Endothelial cell of umbilical vein (primary cell): ENCODE results near the gene DENND5B. TPM values are rescaled to one million over a fixed set of nuclear protein-coding genes. Genes with fewer than 3 reads are reported as not detected.

Source experiments
- BruUV-seq: library from RNA; stranded (reverse); fragments of 400-500 nt; replicated peaks from 2 replicates; lab custom pipeline; 2021; lab: Mats Ljungman, UMichigan
- CTCF ChIA-PET: fragments of 300-600, 350-600 bp; sonication (Branson Sonifier 250); formaldehyde crosslinking; loops from one replicate; lab custom pipeline; 2021; ENCODE audit warnings: antibody characterized with exemption, inconsistent platforms; lab: Charles Lee
- POLR2A ChIA-PET: fragments of 300-600, 350-600 bp; sonication (Branson Sonifier 250); formaldehyde crosslinking; loops from one replicate; lab custom pipeline; 2021; ENCODE audit warnings: antibody characterized with exemption, inconsistent platforms; lab: Charles Lee
- DNase-seq: peaks from one replicate; pipeline ENCODE4 v3.0.0-alpha.2; 2011; ENCODE audit warnings: low read depth, low spot score
- FAIRE-seq: peaks from 2 replicates; lab custom pipeline; 2011; peaks lifted over from hg19 to GRCh38; lab: Jason Lieb, UNC
- H2AFZ ChIP-seq: 2 replicates; pipeline ENCODE4 v1.6.0; 2012; ENCODE audit warnings: low read depth, low read length, control low read depth, inconsistent platforms
- H3K27ac ChIP-seq: 2 replicates; pipeline ENCODE4 v1.5.1; 2011; ENCODE audit warnings: low read depth, mild to moderate bottlenecking, control low read depth, low read length, moderate library complexity; ENCODE audit not compliant: insufficient read depth
- H3K27me3 ChIP-seq, 2 experiments: 2 replicates each; pipeline versions ENCODE4 v1.6.0 to v1.6.1; 2011; ENCODE audit warnings: low read length in 2 of 2, mixed read lengths in 1 of 2; ENCODE audit not compliant: control insufficient read depth in 2 of 2, insufficient read depth in 2 of 2
- H3K36me3 ChIP-seq, 2 experiments: 2 replicates in 1 of 2; 3 replicates in 1 of 2; pipeline ENCODE4 v1.5.1; 2011; ENCODE audit warnings: low read length in 2 of 2, mild to moderate bottlenecking in 1 of 2, moderate library complexity in 1 of 2; ENCODE audit not compliant: control insufficient read depth in 2 of 2, insufficient read depth in 2 of 2; ENCODE audit errors: extremely low read depth in 1 of 2
- H3K4me1 ChIP-seq: 3 replicates; pipeline ENCODE4 v1.5.1; 2011; ENCODE audit warnings: mild to moderate bottlenecking, low read length; ENCODE audit not compliant: control insufficient read depth, insufficient read depth; ENCODE audit errors: extremely low read depth
- H3K4me2 ChIP-seq: 2 replicates; pipeline ENCODE4 v1.6.1; 2011; ENCODE audit warnings: low read length, control low read depth, mixed read lengths; ENCODE audit not compliant: insufficient read depth
- H3K4me3 ChIP-seq, 3 experiments: fragments of 200-600 bp in 1 of 3; sonication (generic), shearing (Covaris generic) in 1 of 3; replicated peaks in 1 of 3; 2 replicates each; pipeline ENCODE4 v1.5.1; 2011 to 2016; ENCODE audit warnings: control low read depth in 3 of 3, low read length in 3 of 3, mild to moderate bottlenecking in 2 of 3, inconsistent platforms in 1 of 3, low read depth in 1 of 3, moderate library complexity in 1 of 3; ENCODE audit not compliant: insufficient read depth in 1 of 3
- H3K79me2 ChIP-seq: 2 replicates; pipeline ENCODE4 v1.6.0; 2012; ENCODE audit warnings: low read length, inconsistent platforms; ENCODE audit not compliant: control insufficient read depth, insufficient read depth
- H3K9ac ChIP-seq: replicated peaks from 2 replicates; pipeline ENCODE3; 2011; ENCODE audit warnings: low read length, control low read depth; ENCODE audit not compliant: insufficient read depth; ENCODE audit errors: extremely low read depth
- H3K9me1 ChIP-seq: replicated peaks from 3 replicates; pipeline ENCODE4 v1.6.0; 2011; ENCODE audit warnings: mild to moderate bottlenecking, low read length; ENCODE audit not compliant: control insufficient read depth, insufficient read depth; ENCODE audit errors: extremely low read depth
- H3K9me3 ChIP-seq: replicated peaks from 2 replicates; pipeline ENCODE4 v1.5.1; 2012; ENCODE audit warnings: low read length, inconsistent platforms; ENCODE audit not compliant: control insufficient read depth, insufficient read depth
- H4K20me1 ChIP-seq: replicated peaks from 2 replicates; pipeline ENCODE3; 2011; ENCODE audit warnings: mild to moderate bottlenecking, low read length; ENCODE audit not compliant: control insufficient read depth, insufficient read depth; ENCODE audit errors: extremely low read depth
- EZH2 ChIP-seq: IDR thresholded peaks from 2 replicates; pipeline ENCODE4 v1.6.1; 2012; ENCODE audit warnings: borderline replicate concordance, low read depth, mild to moderate bottlenecking, moderate library complexity, low read length, inconsistent platforms; ENCODE audit not compliant: severe bottlenecking
- FOS ChIP-seq: IDR thresholded peaks from 2 replicates; pipeline ENCODE4 v1.6.1; 2011; ENCODE audit warnings: mild to moderate bottlenecking, low read length, moderate library complexity, borderline replicate concordance; ENCODE audit not compliant: insufficient read depth
- GATA2 ChIP-seq: IDR thresholded peaks from 2 replicates; pipeline ENCODE4 v1.7.0; 2011; ENCODE audit warnings: low read depth, mild to moderate bottlenecking, moderate library complexity, mixed read lengths, low read length; ENCODE audit not compliant: insufficient read length, insufficient read depth
- JUN ChIP-seq: IDR thresholded peaks from 2 replicates; pipeline ENCODE4 v1.6.1; 2011; ENCODE audit warnings: borderline replicate concordance, low read depth; ENCODE audit not compliant: insufficient read length, insufficient read depth
- MYC ChIP-seq: IDR thresholded peaks from one replicate; pipeline ENCODE4 v1.6.1; 2011; ENCODE audit warnings: mild to moderate bottlenecking, low read depth, low read length
- POLR2A ChIP-seq: IDR thresholded peaks from 2 replicates; pipeline ENCODE4 v1.6.1; 2012; ENCODE audit warnings: low read depth, mild to moderate bottlenecking, control low read depth, low read length
- POLR2AphosphoS5 ChIP-seq: IDR thresholded peaks from 2 replicates; pipeline ENCODE4 v1.6.1; 2012; ENCODE audit warnings: low read depth, mild to moderate bottlenecking, control low read depth, low read length, moderate library complexity; ENCODE audit not compliant: insufficient read depth
- dilution Hi-C: fragments of 300-500 bp; cut with MboI; formaldehyde crosslinking; loops from one replicate; pipeline ENCODE4 v1.15.0; 2019; ENCODE audit warnings: low sequenced_read_pairs; ENCODE audit not compliant: extremely low pct_ligation_motif_present
- intact Hi-C: fragments of 100-400 bp; cut with micrococcal nuclease; formaldehyde crosslinking; loops from one replicate; pipeline ENCODE4 v1.10.0; 2022
- polyA plus RNA-seq, 4 experiments: library from polyadenylated mRNA; depleted of rRNA in 3 of 4; stranded (reverse) in 3 of 4; unstranded in 1 of 4; fragments of >200 nt; gene quantifications; 2 replicates each; pipeline versions ENCODE4 v1.2.1 to v1.2.3, GENCODE V29; 2011 to 2012; ENCODE audit warnings: missing spikeins in 1 of 4
- total RNA-seq: library from RNA; stranded (reverse); gene quantifications from 2 replicates; pipeline ENCODE4 v1.2.3, GENCODE V29; 2021
- TF ChIP-seq, protein P1 (sequence below), 2 donors: IDR thresholded peaks; 1 replicate in 1 of 2; 2 replicates in 1 of 2; pipeline ENCODE4 v1.5.1; 2011; ENCODE audit warnings: low read length in 2 of 2, mild to moderate bottlenecking in 2 of 2, moderate library complexity in 2 of 2, control low read depth in 1 of 2, inconsistent platforms in 1 of 2, low read depth in 1 of 2; ENCODE audit not compliant: insufficient read depth in 1 of 2; ENCODE audit errors: extremely low read depth in 1 of 2
- TF ChIP-seq, protein P2 (sequence below): IDR thresholded peaks from 2 replicates; pipeline ENCODE4 v1.6.1; 2011; ENCODE audit not compliant: insufficient read depth, insufficient read length

Gene DENND5B
- total and polyA plus RNA-seq, 2 donors (not counting 3 experiments of a cell fraction or from before 2014, with no cell fraction given), result 10.3 to 18.3 TPM

DNA sequence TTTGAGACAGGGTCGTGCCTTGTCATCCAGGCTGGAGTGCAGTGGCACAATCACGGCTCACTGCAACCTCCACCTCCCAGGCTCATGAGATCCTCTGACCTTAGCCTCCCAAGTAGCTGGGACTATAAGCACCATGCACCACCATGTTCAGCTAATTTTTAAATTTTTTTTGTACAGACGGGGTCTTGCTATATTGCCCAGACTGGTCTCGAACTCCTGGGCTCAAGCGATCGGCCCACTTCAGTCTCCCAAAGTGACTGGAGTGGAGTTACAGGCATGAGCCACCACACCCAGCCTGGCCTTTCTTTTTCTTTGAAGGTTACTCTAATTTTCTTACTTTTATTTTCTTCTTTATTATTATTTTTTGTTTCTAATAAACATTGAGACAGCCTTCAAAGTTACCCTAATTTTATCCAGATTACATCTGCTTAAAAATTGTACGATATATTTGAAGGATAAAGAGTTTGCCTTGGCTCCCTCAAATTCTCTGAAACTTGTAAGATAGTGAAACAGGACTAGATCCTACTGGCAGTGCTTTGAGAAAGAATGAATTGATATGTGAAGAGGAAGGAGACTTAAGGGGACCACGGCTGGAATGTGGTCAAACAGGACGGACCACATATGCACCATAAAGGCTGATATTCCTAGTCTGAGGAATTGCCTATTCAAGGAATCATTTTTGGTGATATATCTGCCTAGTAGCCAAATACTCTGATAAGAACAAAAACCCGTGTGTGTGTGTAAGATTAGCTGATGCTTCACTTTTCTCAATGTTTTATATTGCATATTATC is 250.9 kb downstream of the DENND5B start:
- DNase-seq (no peak), FAIRE-seq (no peak)
- BruUV-seq, result no TSS peak
- Histone ChIP-seq H3K36me3 (no peaks in the 10 kb centered on the region), H3K27me3 (no peaks in the 10 kb centered on the region), H3K9me1 (no peaks in the 10 kb centered on the region), H3K9me3 (no peaks in the 10 kb centered on the region), H3K4me3 (no peak overlapping the region), H3K9ac (no peak overlapping the region), H3K27ac (no peak overlapping the region), H3K4me2 (no peak overlapping the region), H4K20me1 (no peaks in the 10 kb centered on the region), H3K79me2 (no peaks in the 10 kb centered on the region), H2AFZ (no peak overlapping the region), H3K4me1 (no peaks in the 10 kb centered on the region)
- CTCF ChIA-PET, result interaction anchor here (1.1 kb wide), 1 partner anchor 11 kb away, joined by 5 read pairs; no protein-coding TSS in a partner anchor
- POLR2A ChIA-PET, result no interaction called here
- dilution Hi-C loops (no loop called here), intact Hi-C loops (no loop called here)
- TF ChIP-seq JUN (no peak), EZH2 (no peak), GATA2 (no peak), POLR2A (no peak), FOS (no peak), MYC (no peak), POLR2AphosphoS5 (no peak)
- TF ChIP-seq, protein P1, sequence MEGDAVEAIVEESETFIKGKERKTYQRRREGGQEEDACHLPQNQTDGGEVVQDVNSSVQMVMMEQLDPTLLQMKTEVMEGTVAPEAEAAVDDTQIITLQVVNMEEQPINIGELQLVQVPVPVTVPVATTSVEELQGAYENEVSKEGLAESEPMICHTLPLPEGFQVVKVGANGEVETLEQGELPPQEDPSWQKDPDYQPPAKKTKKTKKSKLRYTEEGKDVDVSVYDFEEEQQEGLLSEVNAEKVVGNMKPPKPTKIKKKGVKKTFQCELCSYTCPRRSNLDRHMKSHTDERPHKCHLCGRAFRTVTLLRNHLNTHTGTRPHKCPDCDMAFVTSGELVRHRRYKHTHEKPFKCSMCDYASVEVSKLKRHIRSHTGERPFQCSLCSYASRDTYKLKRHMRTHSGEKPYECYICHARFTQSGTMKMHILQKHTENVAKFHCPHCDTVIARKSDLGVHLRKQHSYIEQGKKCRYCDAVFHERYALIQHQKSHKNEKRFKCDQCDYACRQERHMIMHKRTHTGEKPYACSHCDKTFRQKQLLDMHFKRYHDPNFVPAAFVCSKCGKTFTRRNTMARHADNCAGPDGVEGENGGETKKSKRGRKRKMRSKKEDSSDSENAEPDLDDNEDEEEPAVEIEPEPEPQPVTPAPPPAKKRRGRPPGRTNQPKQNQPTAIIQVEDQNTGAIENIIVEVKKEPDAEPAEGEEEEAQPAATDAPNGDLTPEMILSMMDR (IDR thresholded peaks at IDR 0.05; ENCODE audit: extremely low read depth in 1 of 2, insufficient read depth in 1 of 2, low read depth in 1 of 2, low read length in 2 of 2), result no peak
- TF ChIP-seq, protein P2, sequence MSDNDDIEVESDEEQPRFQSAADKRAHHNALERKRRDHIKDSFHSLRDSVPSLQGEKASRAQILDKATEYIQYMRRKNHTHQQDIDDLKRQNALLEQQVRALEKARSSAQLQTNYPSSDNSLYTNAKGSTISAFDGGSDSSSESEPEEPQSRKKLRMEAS, result no peak
